ENCODE data around the gene CKMT1A. TPM values are rescaled to one million over a fixed set of nuclear protein-coding genes. Genes with fewer than 3 reads are reported as not detected.
"Not testable (repeated sequence)": the region's sequence is repeated elsewhere in the genome, so short reads cannot be mapped to it uniquely, and the experiment has no call there.

The CKMT1A gene
- 10 to 100 TPM; 52.5 to 90.6 TPM for polyA plus RNA-seq

DNA sequence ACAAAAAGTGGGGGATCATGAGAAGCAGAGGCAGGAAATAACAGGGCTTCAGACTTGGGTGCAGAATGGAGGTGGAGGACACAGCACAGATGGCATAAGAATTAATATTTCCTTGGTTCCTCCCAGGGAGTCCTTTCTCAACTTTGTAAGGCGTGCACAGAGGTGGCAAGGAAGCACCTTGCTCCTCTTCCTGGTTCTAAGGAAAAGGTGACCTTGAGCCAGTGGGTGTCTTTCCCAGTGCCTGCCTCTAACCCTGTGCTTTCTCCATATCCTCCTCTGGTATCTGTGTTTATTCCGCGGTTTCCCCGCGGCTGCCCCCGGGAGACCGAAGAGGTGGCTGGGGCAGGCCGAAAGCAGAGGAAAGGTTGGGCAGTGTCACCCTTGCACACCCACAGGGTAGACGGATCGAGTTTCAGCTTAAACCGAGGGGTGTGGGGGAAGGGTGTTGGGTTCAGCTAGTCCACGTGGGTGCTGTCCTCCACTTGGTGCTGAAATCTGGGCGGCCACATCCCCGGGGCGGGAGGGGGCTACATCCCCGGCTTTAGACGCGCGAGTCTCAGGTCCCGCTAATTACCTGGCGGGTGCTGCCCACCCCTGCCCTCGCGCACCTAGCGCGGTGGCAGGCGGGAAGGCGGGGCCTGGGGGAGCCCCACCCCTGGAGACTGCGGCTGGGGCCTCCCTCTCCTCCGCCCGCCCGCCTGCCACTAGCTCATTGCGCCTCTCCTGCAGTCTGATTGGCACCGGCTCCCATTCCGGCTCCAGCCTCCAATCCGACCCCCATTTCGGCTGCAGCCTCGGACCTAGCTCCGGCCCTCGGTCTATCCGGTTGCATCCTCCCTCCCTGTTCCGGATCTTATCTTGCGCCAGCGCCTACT, at the start of gene CKMT1A:
TSS of gene CKMT1A (plus strand) at position 712 of the 875 bp plus-strand sequence. CDS start 192 bp downstream, outside the sequence.
- H3K4me1 ChIP-seq (ENCODE audit: control insufficient read depth in 2 of 2, insufficient read depth in 2 of 2, low read length in 1 of 2); H3K4me3 ChIP-seq (ENCODE audit: low read depth in 1 of 2, low read length in 2 of 2); H3K27me3 ChIP-seq (ENCODE audit: control insufficient read depth in 1 of 2, insufficient read depth in 2 of 2, low read length in 2 of 2); H3K9me3 ChIP-seq (ENCODE audit: control insufficient read depth in 2 of 2, insufficient read depth in 1 of 2, low read depth in 1 of 2, low read length in 1 of 2); H3K36me3 ChIP-seq (ENCODE audit: control insufficient read depth in 2 of 2, insufficient read depth in 2 of 2, low read length in 1 of 2); H3K27ac ChIP-seq (ENCODE audit: low read depth in 2 of 2, low read length in 1 of 2): not testable (repeated sequence)
- no CpG with 5 or more reads among the region's 43 CpGs for WGBS, 2 donors

DNA sequence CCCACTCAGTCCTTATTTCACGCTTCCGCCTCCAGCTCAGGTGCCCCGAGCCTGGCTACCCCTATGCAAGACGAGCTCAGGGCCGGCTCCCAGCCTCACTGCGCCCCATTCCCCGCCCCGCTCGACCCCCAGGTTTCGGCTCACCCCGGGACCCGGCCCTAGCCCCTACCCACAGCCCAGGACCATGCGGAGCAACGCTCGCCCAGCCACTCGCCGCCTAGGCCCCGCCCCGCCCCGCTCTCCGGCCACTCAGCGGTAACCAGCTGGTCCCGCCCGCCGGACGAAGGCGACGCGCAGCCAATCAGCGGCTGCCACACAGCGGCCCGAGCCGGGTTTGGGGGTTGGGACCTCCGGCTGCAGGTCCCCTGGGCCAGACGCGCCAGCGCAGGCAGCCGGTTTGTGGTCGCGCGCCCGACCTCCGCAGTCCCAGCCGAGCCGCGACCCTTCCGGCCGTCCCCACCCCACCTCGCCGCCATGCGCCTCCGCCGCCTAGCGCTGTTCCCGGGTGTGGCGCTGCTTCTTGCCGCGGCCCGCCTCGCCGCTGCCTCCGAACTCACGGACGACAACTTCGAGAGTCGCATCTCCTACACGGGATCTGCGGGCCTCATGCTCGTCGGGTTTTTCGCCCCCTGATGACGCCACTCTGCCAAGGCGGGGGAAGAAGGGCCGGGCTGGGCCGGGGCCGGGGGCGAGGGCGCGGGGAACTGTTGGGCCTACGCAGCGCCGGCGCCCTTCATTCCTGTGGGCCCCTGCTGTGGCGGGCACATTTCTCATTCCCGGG, 44.8 kb upstream of the CKMT1A start, which contains the start of gene CATSPER2:
TSS of gene CATSPER2 (minus strand) at position 196 of the 781 bp plus-strand sequence. CDS start 783 bp downstream, outside the sequence.
- Histone ChIP-seq H3K36me3 (ENCODE audit: control insufficient read depth in 2 of 2, insufficient read depth in 2 of 2, low read length in 1 of 2) (peaks cover 0 to 3% of the 10 kb centered on the region in 2 donors), H3K4me3 (ENCODE audit: low read depth in 1 of 2, low read length in 2 of 2) (no peak within 1 kb of the TSS), H3K27me3 (ENCODE audit: control insufficient read depth in 1 of 2, insufficient read depth in 2 of 2, low read length in 2 of 2) (no peaks in the 10 kb centered on the region), H3K27ac (ENCODE audit: low read depth in 2 of 2, low read length in 1 of 2) (no peak within 1 kb of the TSS), H3K9me3 (ENCODE audit: control insufficient read depth in 2 of 2, insufficient read depth in 1 of 2, low read depth in 1 of 2, low read length in 1 of 2) (no peaks in the 10 kb centered on the region), H3K4me1 (ENCODE audit: control insufficient read depth in 2 of 2, insufficient read depth in 2 of 2, low read length in 1 of 2) (no peaks in the 10 kb centered on the region)
- WGBS, 2 donors = 88 to 91% methylated on average over 64 to 85 of the region's 85 CpGs

DNA sequence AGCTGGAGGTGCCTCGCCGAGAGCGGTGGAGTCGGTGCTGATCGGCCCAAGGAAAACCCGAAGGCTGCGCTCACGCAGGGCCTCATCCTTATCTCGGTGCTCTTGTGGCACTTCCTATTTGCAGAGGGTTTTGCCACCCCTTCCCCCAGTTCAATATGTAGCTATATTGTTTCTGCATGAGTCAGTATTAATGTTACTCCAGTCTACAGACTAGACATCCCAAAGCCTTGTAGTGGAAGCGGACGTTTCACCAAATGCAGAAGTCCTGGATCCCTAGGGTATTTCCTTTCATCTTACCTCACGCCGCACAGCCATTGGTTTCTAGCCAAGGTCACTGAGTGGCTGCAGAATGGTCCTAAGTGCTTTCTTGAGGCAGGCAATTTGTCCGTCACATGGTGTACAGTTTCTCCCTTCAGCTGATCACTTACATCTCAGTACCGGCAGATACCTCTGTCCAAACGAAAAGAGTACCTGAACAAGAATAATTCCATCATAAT, 44.2 kb upstream of the CKMT1A start:
- WGBS, 2 donors = 93 to 97% methylated on average over 16 of the region's 16 CpGs
- H3K27ac ChIP-seq (ENCODE audit: low read depth in 2 of 2, low read length in 1 of 2); H3K36me3 ChIP-seq (ENCODE audit: control insufficient read depth in 2 of 2, insufficient read depth in 2 of 2, low read length in 1 of 2); H3K27me3 ChIP-seq (ENCODE audit: control insufficient read depth in 1 of 2, insufficient read depth in 2 of 2, low read length in 2 of 2); H3K4me1 ChIP-seq (ENCODE audit: control insufficient read depth in 2 of 2, insufficient read depth in 2 of 2, low read length in 1 of 2); H3K9me3 ChIP-seq (ENCODE audit: control insufficient read depth in 2 of 2, insufficient read depth in 1 of 2, low read depth in 1 of 2, low read length in 1 of 2); H3K4me3 ChIP-seq (ENCODE audit: low read depth in 1 of 2, low read length in 2 of 2): not testable (repeated sequence)

DNA sequence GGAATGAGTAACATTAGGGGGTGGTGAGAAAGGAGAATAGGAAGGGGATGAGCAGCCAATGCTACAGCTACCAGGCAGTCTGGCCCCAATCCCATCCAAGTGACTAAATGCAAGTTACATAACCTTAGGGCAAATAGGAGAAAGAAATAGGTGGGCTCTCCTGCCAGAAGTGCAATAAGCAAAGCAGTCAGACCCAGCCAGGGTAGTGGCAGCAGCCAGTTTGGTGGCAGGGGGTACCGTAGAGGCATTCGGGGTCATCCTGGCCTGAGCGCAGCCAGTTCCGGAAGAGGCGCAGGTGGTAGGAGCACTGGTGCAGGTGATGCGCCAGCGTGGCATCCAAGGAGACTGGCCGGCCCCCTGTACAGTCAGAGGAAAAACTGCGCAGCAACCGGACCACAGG, 33.9 kb upstream of the CKMT1A start:
- H3K27me3 ChIP-seq (ENCODE audit: control insufficient read depth in 1 of 2, insufficient read depth in 2 of 2, low read length in 2 of 2); H3K36me3 ChIP-seq (ENCODE audit: control insufficient read depth in 2 of 2, insufficient read depth in 2 of 2, low read length in 1 of 2); H3K4me3 ChIP-seq (ENCODE audit: low read depth in 1 of 2, low read length in 2 of 2); H3K4me1 ChIP-seq (ENCODE audit: control insufficient read depth in 2 of 2, insufficient read depth in 2 of 2, low read length in 1 of 2); H3K27ac ChIP-seq (ENCODE audit: low read depth in 2 of 2, low read length in 1 of 2); H3K9me3 ChIP-seq (ENCODE audit: control insufficient read depth in 2 of 2, insufficient read depth in 1 of 2, low read depth in 1 of 2, low read length in 1 of 2): not testable (repeated sequence)
- WGBS, 2 donors = 89 to 100% methylated on average over 4 to 5 of the region's 10 CpGs

DNA sequence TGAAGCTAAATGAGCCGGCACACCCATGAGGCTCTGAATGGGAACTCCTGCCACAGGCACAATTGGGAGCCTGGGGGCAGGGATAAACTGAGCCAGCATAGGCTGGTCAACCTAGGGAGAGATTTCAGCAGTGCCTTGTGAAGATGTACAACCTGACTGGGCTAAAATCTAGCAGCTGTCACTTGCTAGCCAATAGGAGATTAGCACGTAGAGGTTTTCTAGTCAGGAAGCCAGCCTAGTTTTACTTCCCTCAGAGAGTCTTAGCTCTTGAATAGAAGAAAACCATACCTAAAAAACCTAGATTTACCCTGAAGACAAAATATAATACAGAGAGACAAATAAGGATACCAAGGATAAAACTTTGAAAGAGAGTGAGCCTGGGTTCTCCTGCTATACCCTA, 31.4 kb upstream of the CKMT1A start:
- WGBS, 2 donors = 94 to 100% methylated on average over 1 of the region's 2 CpGs
- not testable (repeated sequence) for H3K4me3 ChIP-seq (ENCODE audit: low read depth in 1 of 2, low read length in 2 of 2); H3K36me3 ChIP-seq (ENCODE audit: control insufficient read depth in 2 of 2, insufficient read depth in 2 of 2, low read length in 1 of 2); H3K27ac ChIP-seq (ENCODE audit: low read depth in 2 of 2, low read length in 1 of 2); H3K4me1 ChIP-seq (ENCODE audit: control insufficient read depth in 2 of 2, insufficient read depth in 2 of 2, low read length in 1 of 2); H3K9me3 ChIP-seq (ENCODE audit: control insufficient read depth in 2 of 2, insufficient read depth in 1 of 2, low read depth in 1 of 2, low read length in 1 of 2); H3K27me3 ChIP-seq (ENCODE audit: control insufficient read depth in 1 of 2, insufficient read depth in 2 of 2, low read length in 2 of 2)

DNA sequence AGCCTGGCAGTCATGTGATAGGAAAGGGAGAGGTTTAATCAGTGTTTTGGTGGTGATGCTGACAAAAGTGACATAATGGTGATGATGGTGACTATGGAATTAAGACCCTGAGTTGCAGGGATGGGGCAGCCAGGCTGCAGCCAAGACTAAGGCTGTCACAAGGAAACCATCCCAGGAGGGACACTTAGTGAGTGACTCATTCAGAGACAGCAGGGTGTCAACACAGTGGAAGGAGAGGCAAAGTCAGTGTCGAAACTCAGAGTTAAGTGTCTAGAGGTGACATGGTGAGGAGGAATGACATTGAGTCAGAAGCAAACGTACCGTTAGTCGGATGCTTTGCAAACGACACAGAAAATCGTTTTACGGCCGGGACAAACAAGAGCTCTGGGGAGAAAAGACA, 30.3 kb upstream of the CKMT1A start:
- not testable (repeated sequence) for H3K4me3 ChIP-seq (ENCODE audit: low read depth in 1 of 2, low read length in 2 of 2); H3K9me3 ChIP-seq (ENCODE audit: control insufficient read depth in 2 of 2, insufficient read depth in 1 of 2, low read depth in 1 of 2, low read length in 1 of 2); H3K27ac ChIP-seq (ENCODE audit: low read depth in 2 of 2, low read length in 1 of 2); H3K36me3 ChIP-seq (ENCODE audit: control insufficient read depth in 2 of 2, insufficient read depth in 2 of 2, low read length in 1 of 2); H3K27me3 ChIP-seq (ENCODE audit: control insufficient read depth in 1 of 2, insufficient read depth in 2 of 2, low read length in 2 of 2); H3K4me1 ChIP-seq (ENCODE audit: control insufficient read depth in 2 of 2, insufficient read depth in 2 of 2, low read length in 1 of 2)
- no CpG with 5 or more reads among the region's 8 CpGs for WGBS, 2 donors

DNA sequence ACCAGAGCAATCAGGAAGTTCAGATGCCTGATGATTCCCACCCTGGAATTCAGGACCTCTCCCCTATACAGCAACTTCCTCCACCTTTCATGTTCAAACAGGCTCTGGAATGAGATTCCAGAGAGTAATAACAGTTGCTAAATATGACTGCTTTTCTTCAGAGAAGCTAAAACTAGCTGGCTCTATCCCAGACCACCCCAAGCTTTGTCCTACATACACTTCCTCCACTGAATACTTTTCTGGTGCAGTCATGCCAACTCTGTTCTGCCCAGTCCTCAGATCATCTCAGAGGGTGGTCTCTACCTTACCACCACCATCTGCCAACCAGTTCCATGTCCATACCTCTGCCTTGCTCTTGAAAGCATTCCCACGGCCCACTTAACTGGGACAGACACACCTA, 27.5 kb upstream of the CKMT1A start:
- not testable (repeated sequence) for H3K27ac ChIP-seq (ENCODE audit: low read depth in 2 of 2, low read length in 1 of 2); H3K36me3 ChIP-seq (ENCODE audit: control insufficient read depth in 2 of 2, insufficient read depth in 2 of 2, low read length in 1 of 2); H3K27me3 ChIP-seq (ENCODE audit: control insufficient read depth in 1 of 2, insufficient read depth in 2 of 2, low read length in 2 of 2); H3K4me1 ChIP-seq (ENCODE audit: control insufficient read depth in 2 of 2, insufficient read depth in 2 of 2, low read length in 1 of 2); H3K4me3 ChIP-seq (ENCODE audit: low read depth in 1 of 2, low read length in 2 of 2); H3K9me3 ChIP-seq (ENCODE audit: control insufficient read depth in 2 of 2, insufficient read depth in 1 of 2, low read depth in 1 of 2, low read length in 1 of 2)
- WGBS, 2 donors = no CpG with 5 or more reads among the region's 1 CpG

DNA sequence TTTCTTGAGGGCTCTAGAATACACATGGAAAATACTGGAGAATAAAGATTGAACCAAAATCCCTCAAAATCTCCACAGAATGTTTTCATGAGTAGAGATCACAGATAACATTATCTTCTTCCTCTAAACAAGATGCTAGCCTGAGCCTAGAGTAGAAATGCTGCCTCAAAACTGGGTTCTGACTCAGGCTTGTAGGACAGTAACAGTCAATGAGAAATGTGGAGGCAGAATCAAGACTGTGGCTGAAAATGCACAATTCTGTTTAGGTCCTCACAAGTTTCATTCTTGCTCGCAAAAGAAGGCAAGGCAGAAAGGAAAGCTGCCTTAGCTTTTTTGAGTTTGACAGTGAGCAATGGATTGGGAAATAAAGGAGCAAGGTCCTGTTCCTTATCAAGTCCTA, 19.5 kb upstream of the CKMT1A start:
- not testable (repeated sequence) for H3K4me1 ChIP-seq (ENCODE audit: control insufficient read depth in 2 of 2, insufficient read depth in 2 of 2, low read length in 1 of 2); H3K27me3 ChIP-seq (ENCODE audit: control insufficient read depth in 1 of 2, insufficient read depth in 2 of 2, low read length in 2 of 2); H3K9me3 ChIP-seq (ENCODE audit: control insufficient read depth in 2 of 2, insufficient read depth in 1 of 2, low read depth in 1 of 2, low read length in 1 of 2); H3K4me3 ChIP-seq (ENCODE audit: low read depth in 1 of 2, low read length in 2 of 2); H3K36me3 ChIP-seq (ENCODE audit: control insufficient read depth in 2 of 2, insufficient read depth in 2 of 2, low read length in 1 of 2); H3K27ac ChIP-seq (ENCODE audit: low read depth in 2 of 2, low read length in 1 of 2)
- no CpG with 5 or more reads among the region's 1 CpG for WGBS, 2 donors

DNA sequence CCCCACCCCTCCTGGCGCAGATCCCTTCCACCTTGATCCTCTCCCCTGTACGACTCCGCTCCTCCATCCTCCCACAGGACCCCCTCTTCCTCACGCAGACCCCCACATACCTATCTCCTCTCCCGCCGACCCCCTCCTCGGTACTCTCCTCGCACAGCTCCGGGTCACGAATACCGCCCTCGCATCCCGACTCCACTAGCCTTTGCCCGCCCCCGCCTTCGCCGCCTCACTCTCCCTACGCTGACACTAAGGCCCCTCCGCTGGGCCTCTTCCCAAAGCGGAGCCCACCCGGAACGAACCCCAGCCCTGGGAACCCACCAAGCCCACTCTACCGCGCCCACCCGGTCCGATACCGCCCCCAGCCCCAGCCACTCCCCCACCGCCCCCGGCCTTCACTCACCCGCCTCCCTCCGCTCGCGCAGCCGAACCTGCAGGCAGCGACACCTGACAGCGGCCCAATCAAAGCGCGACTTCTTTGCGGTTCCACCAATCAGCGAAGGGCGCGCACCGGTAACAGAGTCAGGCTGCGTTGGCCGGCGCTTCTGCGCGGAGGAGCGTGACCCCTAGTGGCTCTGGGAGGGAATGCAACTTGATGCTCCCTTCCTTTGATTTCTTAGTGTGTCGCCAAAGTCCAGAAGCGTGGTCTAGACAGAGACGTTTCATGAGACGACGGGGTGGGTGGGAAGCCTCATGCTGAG, 3.9 kb upstream of the CKMT1A start:
- no CpG with 5 or more reads among the region's 54 CpGs for WGBS, 2 donors
- H3K4me1 ChIP-seq (ENCODE audit: control insufficient read depth in 2 of 2, insufficient read depth in 2 of 2, low read length in 1 of 2); H3K4me3 ChIP-seq (ENCODE audit: low read depth in 1 of 2, low read length in 2 of 2); H3K27me3 ChIP-seq (ENCODE audit: control insufficient read depth in 1 of 2, insufficient read depth in 2 of 2, low read length in 2 of 2); H3K9me3 ChIP-seq (ENCODE audit: control insufficient read depth in 2 of 2, insufficient read depth in 1 of 2, low read depth in 1 of 2, low read length in 1 of 2); H3K36me3 ChIP-seq (ENCODE audit: control insufficient read depth in 2 of 2, insufficient read depth in 2 of 2, low read length in 1 of 2); H3K27ac ChIP-seq (ENCODE audit: low read depth in 2 of 2, low read length in 1 of 2): not testable (repeated sequence)

Data from esophagus (tissue), 2 donors.